Activated T-helper 9 cell treated with anti-CD3 and anti-CD28 coated beads, Interleukin-2, amount 50 U/mL, for 16 hours (primary cell): ENCODE results near the gene RNF150.

Experiments used
- DNase-seq: peaks from one replicate; pipeline ENCODE4 v3.0.0-alpha.2; 2020; ENCODE audit warnings: low read depth

RNF150 gene

GRCh38 chr4:140906993-140907962, 226.0 kb downstream of the RNF150 start:
- DNase-seq: no peak

- no peak for DNase-seq
These were observed 228.4 kb downstream of the RNF150 start for GRCh38 chr4:140904904-140905303.

GRCh38 chr4:140903522-140904475, 229.5 kb downstream of the RNF150 start:
- DNase-seq: no peak

GRCh38 chr4:140901736-140902336, 231.4 kb downstream of the RNF150 start:
- no peak for DNase-seq

- no peak for DNase-seq
These were observed 239.3 kb downstream of the RNF150 start for GRCh38 chr4:140893939-140894338.

- DNase-seq: no peak
These were observed 245.2 kb downstream of the RNF150 start for GRCh38 chr4:140888054-140888453.

- DNase-seq: no peak
These were observed 245.8 kb downstream of the RNF150 start for GRCh38 chr4:140887467-140887866.

GRCh38 chr4:140884431-140885058, 248.7 kb downstream of the RNF150 start:
- no peak for DNase-seq

- no peak for DNase-seq
These were observed 255.5 kb downstream of the RNF150 start for GRCh38 chr4:140877781-140878180.

GRCh38 chr4:140876615-140877364, 256.5 kb downstream of the RNF150 start:
- no peak for DNase-seq

- DNase-seq: no peak
These were observed 257.4 kb downstream of the RNF150 start for GRCh38 chr4:140875746-140876452.

GRCh38 chr4:140874056-140874455, 259.2 kb downstream of the RNF150 start:
- no peak for DNase-seq

- DNase-seq: no peak
These were observed 261.9 kb downstream of the RNF150 start for GRCh38 chr4:140871368-140871767.

GRCh38 chr4:140870427-140870826, 262.8 kb downstream of the RNF150 start:
- DNase-seq: no peak

GRCh38 chr4:140869446-140869845, 263.8 kb downstream of the RNF150 start:
- no peak for DNase-seq

GRCh38 chr4:140867356-140867755, 265.9 kb downstream of the RNF150 start:
- DNase-seq: no peak

- DNase-seq: no peak
These were observed 266.7 kb downstream of the RNF150 start for GRCh38 chr4:140866492-140867005.

- DNase-seq: no peak
These were observed 267.7 kb downstream of the RNF150 start for GRCh38 chr4:140865253-140866217.

- DNase-seq: no peak
These were observed 270.1 kb downstream of the RNF150 start for GRCh38 chr4:140863197-140863596.
